ENCODE measurements around the gene MDM1.
A peak's percentile ranks its signal among the peaks of the same experiment; 100 is the strongest.

MDM1 gene

DNA sequence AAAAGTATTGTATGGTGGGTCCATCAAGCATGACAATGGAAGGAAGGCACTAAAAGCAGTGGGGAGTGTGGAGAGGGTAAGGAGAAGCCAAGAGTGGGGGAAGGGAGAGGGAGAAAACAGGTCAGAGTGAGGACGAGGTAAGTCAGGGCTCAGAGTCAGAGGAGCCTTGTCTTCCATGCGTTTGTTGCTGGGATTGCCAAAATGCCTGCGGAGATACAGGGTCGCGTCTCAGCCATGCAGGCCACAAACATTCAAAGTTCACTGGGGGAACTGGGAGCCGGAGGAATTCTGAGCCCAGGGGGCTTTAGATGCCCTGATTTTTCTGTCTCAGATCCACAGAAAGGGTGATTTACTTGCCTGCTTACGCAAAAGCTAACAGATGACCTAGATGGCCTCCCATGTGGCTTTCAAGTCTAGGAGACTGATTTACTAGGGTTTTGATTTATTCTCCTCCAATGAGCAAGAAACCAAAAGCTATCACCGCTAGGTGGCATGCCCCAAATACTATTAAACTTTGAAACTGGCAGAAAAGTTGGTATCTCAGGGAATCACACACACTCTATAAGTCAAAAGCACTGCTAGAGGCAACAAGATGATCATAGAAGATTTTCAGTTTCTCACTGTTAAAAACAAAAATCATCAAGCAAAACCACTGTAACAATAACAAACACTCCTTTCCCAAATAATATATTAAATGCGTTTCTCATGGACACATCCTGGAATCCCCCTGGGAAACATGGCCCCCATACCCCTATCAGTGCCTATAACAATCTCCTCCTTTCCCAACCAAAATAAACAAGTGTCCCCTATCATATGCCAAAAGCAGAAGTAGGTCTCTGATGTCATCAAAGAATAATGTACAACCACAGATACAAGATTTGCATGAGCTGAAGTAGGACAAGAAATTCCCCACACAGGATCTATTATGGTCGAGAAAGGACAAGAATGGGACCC is 26.6 kb upstream of the MDM1 start (continued):
- TF ChIP-seq ZNF433 (tag by site-specific recombination; IDR thresholded peaks at IDR 0.05; ENCODE audit: low read depth) (no peak), ZFP69B (tag by site-specific recombination; IDR thresholded peaks at IDR 0.05) (peak; percentile 52), ZNF2 (tag by site-specific recombination; IDR thresholded peaks at IDR 0.05) (peak; percentile 26; the same call in 1 of the 2 replicates), SP3 (tag by site-specific recombination; IDR thresholded peaks at IDR 0.05) (no peak), GLIS1 (tag by site-specific recombination; IDR thresholded peaks at IDR 0.05) (peak; percentile 51), GFI1B (tag by site-specific recombination; IDR thresholded peaks at IDR 0.05) (peak; percentile 84), SP7 (tag by site-specific recombination; IDR thresholded peaks at IDR 0.05) (peak; percentile 40; the same call in 1 of the 2 replicates), TRIM28 (IDR thresholded peaks at IDR 0.05; ENCODE audit: borderline replicate concordance, low read length) (peak; percentile 59), ZSCAN30 (tag by site-specific recombination; IDR thresholded peaks at IDR 0.05) (peak; percentile 84; the same call in 1 of the 2 replicates), ZSCAN16 (tag by site-specific recombination; IDR thresholded peaks at IDR 0.05) (no peak), TCF7L2 (IDR thresholded peaks at IDR 0.05; ENCODE audit: borderline replicate concordance, low read depth, low read length) (peak; percentile 73; the same call in 1 of the 2 replicates), ZNF223 (tag by site-specific recombination; IDR thresholded peaks at IDR 0.05) (no peak), ZNF654 (tag by site-specific recombination; IDR thresholded peaks at IDR 0.05; ENCODE audit: low read depth) (peak; percentile 86), ZNF629 (tag by site-specific recombination; IDR thresholded peaks at IDR 0.05) (peak; percentile 30; the same call in 1 of the 2 replicates), ZBTB8A (tag by site-specific recombination; IDR thresholded peaks at IDR 0.05) (peak; percentile 11; the same call in 1 of the 2 replicates), ZNF558 (tag by site-specific recombination; IDR thresholded peaks at IDR 0.05) (no peak), ZNF747 (tag by site-specific recombination; IDR thresholded peaks at IDR 0.05) (no peak), ZNF37A (tag by site-specific recombination; IDR thresholded peaks at IDR 0.05) (0 out of 2 replicates have a peak, but pooled peaks have one; percentile 16), ZNF561 (tag by site-specific recombination; IDR thresholded peaks at IDR 0.05; ENCODE audit: borderline replicate concordance) (peak; percentile 75; the same call in 1 of the 2 replicates), ZNF398 (tag by site-specific recombination; IDR thresholded peaks at IDR 0.05) (peak; percentile 63)
- TF ChIP-seq, protein P1, sequence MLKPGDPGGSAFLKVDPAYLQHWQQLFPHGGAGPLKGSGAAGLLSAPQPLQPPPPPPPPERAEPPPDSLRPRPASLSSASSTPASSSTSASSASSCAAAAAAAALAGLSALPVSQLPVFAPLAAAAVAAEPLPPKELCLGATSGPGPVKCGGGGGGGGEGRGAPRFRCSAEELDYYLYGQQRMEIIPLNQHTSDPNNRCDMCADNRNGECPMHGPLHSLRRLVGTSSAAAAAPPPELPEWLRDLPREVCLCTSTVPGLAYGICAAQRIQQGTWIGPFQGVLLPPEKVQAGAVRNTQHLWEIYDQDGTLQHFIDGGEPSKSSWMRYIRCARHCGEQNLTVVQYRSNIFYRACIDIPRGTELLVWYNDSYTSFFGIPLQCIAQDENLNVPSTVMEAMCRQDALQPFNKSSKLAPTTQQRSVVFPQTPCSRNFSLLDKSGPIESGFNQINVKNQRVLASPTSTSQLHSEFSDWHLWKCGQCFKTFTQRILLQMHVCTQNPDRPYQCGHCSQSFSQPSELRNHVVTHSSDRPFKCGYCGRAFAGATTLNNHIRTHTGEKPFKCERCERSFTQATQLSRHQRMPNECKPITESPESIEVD (tag by site-specific recombination; IDR thresholded peaks at IDR 0.05): peak; percentile 30; the same call in 1 of the 2 replicates
- TF ChIP-seq, protein P2, sequence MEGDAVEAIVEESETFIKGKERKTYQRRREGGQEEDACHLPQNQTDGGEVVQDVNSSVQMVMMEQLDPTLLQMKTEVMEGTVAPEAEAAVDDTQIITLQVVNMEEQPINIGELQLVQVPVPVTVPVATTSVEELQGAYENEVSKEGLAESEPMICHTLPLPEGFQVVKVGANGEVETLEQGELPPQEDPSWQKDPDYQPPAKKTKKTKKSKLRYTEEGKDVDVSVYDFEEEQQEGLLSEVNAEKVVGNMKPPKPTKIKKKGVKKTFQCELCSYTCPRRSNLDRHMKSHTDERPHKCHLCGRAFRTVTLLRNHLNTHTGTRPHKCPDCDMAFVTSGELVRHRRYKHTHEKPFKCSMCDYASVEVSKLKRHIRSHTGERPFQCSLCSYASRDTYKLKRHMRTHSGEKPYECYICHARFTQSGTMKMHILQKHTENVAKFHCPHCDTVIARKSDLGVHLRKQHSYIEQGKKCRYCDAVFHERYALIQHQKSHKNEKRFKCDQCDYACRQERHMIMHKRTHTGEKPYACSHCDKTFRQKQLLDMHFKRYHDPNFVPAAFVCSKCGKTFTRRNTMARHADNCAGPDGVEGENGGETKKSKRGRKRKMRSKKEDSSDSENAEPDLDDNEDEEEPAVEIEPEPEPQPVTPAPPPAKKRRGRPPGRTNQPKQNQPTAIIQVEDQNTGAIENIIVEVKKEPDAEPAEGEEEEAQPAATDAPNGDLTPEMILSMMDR (tag by site-specific recombination; IDR thresholded peaks at IDR 0.05): peak; percentile 55
- TF ChIP-seq, protein P3, sequence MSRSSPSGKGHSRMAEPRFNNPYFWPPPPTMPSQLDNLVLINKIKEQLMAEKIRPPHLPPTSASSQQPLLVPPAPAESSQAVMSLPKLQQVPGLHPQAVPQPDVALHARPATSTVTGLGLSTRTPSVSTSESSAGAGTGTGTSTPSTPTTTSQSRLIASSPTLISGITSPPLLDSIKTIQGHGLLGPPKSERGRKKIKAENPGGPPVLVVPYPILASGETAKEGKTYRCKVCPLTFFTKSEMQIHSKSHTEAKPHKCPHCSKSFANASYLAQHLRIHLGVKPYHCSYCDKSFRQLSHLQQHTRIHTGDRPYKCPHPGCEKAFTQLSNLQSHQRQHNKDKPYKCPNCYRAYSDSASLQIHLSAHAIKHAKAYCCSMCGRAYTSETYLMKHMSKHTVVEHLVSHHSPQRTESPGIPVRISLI (tag by site-specific recombination; IDR thresholded peaks at IDR 0.05): no peak

Measured in HEK293 (cell line).